ENCODE results near the gene IFT43.
"Not testable (repeated sequence)": the region's sequence is repeated elsewhere in the genome, so short reads cannot be mapped to it uniquely, and the experiment has no call there.

The IFT43 gene

DNA sequence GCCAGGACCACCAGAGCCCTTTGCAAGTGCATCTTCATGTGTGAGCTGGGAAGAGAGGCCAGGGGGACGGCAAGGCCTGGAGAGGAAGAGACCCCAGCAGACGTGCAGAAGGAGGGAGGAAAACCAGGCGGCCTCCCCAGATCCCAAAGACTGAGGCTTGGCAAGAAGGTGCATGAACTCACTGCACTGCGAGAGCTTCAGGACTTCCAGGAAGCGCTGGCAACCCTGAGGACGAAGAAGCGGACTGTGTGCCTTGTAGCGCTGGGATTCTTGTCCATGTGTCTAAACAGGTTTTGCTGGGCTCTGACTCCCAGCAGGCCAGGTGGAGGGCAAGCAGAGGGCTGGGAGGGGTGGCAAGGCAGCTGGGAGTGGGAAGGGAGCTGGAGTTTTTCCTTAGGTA lies 4.7 kb upstream of the IFT43 start:
- no peak for DNase-seq (ENCODE audit: low read depth in 2 of 2)

GRCh38 chr14:75981426-75982265 lies 3.9 kb upstream of the IFT43 start, which contains the start of gene TGFB3:
Gene TGFB3, minus strand, starts transcription at chr14:75981995. Its CDS starts 1,102 bp downstream, at chr14:75980893.
- peak; percentile 25 to 44 for DNase-seq (ENCODE audit: low read depth in 2 of 2)

DNA sequence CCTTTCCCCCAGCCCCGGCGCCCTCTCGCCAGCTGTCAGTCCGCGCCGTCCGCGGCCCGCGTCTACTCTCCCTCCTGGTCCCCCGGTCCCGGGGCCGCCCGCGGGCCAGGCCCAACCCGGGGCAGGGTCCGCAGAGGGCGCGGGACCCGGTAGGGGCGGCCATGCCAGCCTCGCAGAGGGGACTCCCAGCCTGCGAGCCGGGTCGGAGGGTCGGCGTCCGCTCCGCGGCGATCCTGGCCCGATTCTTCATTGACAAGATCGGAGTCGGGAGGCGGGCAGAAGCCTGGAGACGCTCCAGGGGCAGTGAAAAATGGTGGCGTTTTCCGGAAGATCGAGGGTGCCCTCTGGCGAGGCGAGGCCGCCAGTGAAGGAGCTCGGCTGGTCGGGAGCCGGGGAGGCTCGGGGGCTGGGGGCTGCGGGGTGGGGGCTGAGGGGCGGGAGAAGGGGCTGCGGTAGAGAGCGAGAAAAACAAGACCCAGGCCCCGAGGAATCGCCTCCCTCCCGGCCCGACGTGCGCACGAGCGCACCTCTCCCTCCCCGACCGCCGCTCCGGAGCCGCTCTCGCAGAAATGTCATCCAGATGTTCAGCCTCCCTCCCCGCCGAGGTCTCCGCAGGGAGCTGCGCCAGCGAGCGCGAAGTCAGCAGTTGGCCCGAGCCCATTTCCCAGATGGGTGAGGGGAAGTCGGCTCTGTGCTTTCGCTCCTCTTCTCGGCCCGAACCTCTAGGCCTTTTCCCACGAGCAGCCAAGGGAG lies 3.1 kb upstream of the IFT43 start:
- peak; percentile 66 to 68 for DNase-seq (ENCODE audit: low read depth in 2 of 2)

- no peak for DNase-seq (ENCODE audit: low read depth in 2 of 2)
These were observed 2.6 kb upstream of the IFT43 start for GRCh38 chr14:75983019-75983358.

- no peak for DNase-seq (ENCODE audit: low read depth in 2 of 2)
These were observed 889 bp upstream of the IFT43 start for GRCh38 chr14:75984674-75985073.

- DNase-seq (ENCODE audit: low read depth in 2 of 2), result no peak
These were observed 839 bp downstream of the IFT43 start for GRCh38 chr14:75986439-75986765.

- DNase-seq (ENCODE audit: low read depth in 2 of 2), result no peak
These were observed 1.8 kb downstream of the IFT43 start for GRCh38 chr14:75987201-75987970.

GRCh38 chr14:75989134-75989533 lies 3.6 kb downstream of the IFT43 start:
- no peak for DNase-seq (ENCODE audit: low read depth in 2 of 2)

- DNase-seq (ENCODE audit: low read depth in 2 of 2), result no peak
These were observed 4.7 kb downstream of the IFT43 start for GRCh38 chr14:75990297-75990696.

DNA sequence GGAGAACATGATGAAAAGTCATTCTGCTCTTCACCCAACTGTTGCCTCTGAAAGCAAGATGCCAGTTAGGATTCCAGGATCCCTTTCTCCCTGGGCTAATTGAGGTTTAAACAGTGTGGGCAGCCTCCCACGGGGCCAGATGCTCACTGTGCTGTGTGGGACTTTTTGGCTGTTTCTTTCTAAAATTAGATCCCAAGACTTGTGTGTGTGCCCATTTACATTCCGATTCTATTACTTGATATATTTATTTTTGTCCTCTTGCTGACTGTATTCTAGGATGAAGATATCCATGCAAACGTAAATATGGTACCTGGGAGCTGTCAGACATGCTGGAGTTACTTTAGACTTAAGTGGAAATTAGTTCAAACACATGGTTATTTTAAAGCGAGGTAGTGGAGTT lies 6.2 kb downstream of the IFT43 start:
- DNase-seq (ENCODE audit: low read depth in 2 of 2), result no peak

DNA sequence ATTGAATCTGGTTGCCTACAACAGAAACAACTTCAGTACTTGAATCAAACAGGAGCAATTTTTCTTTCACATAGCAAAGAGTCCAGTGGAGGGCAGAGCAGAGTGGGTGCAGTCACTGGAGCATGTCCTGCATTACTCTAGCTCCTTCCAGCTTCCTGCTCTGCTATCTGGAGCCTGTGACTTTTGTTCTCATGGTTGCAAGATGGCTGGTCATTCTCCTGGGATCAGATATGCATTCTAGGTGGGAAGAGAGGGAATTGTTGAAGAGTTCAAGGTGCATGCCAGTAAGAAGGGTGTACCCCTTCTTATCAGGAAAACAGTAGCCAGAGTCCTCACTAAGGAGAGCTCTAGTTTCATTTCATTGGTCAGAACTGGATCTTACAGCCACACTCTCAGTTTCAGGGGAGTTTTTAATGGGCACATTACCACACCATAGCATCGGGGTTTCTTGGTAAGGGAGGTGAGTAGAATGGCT lies 8.0 kb downstream of the IFT43 start:
- no peak for DNase-seq (ENCODE audit: low read depth in 2 of 2)

DNA sequence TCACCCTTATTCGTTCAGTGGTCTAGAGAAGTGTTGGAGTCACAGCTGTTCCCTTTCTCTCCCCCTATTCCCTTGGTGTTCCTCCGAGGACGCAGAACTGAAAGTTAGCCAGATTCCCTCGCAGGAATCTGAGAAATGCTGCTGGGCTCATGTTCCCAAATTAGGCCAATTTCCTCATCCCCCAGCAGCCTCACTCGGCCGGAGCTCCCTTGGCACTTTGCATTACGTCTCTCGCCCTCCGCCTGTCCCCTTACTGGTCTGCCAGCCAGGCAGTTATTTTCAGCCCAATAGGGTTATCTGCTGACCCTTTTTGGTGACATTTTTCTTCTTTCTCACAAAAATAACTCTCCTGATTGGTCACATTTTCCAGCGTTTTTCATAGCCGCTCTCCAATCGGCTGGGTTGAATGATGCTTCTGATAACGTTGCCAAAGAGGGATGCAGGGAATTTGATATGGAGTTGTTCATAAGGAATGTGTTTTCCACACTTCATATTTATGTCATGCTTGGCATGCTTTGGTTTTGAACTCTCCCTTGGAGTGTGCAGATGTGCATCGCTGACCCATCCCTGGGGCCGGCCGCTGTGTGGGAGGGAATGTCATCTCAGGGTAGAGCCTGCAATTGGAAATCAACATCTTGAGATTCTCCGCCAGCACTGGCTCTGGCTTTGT lies 9.9 kb downstream of the IFT43 start:
- DNase-seq (ENCODE audit: low read depth in 2 of 2), result no peak

DNA sequence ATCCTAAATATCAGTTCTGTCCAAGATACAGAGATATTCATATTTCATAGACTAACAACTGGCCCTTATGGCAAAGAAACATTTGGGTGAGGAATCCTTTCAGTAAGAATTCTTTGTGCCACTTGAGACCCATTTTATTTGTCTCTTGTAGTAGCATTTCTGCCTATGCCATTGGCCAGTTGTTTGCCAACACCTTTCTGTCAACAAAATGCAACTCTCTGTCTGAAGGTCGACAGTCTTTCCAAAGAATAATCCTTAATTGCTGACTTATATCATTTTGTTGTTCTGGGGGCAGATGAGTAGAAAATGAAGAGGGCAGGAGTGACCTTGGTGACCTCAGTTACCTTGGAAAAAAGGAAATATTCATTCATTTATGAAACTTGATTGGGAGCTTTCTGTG lies 10.9 kb downstream of the IFT43 start:
- DNase-seq (ENCODE audit: low read depth in 2 of 2), result no peak

DNA sequence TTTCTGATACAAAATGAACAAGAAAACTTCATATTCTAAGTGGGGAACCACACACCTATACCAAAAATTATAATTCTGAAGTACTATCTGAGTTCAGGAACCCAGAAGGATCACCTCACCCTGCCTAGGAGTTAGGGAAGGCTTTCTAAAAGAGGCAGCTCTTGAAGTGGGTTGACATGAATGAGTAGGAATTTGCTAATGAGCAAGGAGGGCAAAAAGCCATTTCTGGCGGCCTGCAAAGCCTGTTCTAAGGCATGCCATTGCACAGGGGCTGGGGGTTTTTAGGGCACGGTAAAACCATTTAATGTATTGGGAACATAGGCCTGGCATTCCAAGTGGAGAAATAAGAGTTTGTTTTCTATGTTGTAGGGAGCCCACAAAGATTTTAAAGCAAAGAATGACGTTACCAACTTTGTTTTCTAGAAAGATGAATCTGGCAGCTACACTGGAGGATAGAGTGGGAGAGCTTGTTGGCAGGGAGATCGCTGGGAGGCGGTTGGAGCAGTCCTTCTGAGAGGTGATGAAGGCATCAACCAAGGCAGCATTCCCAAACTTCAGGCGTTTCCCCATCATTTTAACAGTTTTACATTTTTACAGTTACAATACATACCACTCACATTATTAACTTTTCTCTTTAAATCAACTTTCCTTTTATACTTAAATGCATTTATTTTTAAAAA lies 14.1 kb downstream of the IFT43 start:
- DNase-seq (ENCODE audit: low read depth in 2 of 2), result no peak

GRCh38 chr14:76002383-76002782 lies 16.8 kb downstream of the IFT43 start:
- no peak for DNase-seq (ENCODE audit: low read depth in 2 of 2)

GRCh38 chr14:76006253-76006652 lies 20.7 kb downstream of the IFT43 start:
- no peak for DNase-seq (ENCODE audit: low read depth in 2 of 2)

DNA sequence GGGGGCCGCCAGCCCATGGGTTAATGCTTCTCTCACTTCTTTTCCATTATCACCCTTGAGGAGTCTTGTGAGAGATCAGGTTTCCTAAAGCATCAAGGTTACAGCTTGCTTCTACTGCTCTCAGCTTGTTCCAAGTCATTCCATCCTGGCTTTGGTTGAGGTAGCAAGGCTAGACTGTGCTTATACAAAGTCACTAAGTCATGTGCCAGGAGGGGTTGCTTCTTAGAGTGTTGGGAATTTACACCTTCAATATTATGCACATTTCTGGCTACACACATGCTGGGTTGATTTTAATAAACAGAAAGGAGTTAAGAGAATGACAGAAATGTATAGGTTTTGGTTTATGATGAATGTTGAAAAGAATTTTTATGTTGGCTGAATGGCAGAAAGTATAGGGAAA lies 21.8 kb downstream of the IFT43 start:
- no peak for DNase-seq (ENCODE audit: low read depth in 2 of 2)

GRCh38 chr14:76007852-76008251 lies 22.3 kb downstream of the IFT43 start:
- DNase-seq (ENCODE audit: low read depth in 2 of 2), result no peak

- not testable (repeated sequence) for DNase-seq (ENCODE audit: low read depth in 2 of 2)
These were observed 24.1 kb downstream of the IFT43 start for GRCh38 chr14:76009627-76010026.

- DNase-seq (ENCODE audit: low read depth in 2 of 2), result no peak
These were observed 26.4 kb downstream of the IFT43 start for GRCh38 chr14:76011930-76012329.

DNA sequence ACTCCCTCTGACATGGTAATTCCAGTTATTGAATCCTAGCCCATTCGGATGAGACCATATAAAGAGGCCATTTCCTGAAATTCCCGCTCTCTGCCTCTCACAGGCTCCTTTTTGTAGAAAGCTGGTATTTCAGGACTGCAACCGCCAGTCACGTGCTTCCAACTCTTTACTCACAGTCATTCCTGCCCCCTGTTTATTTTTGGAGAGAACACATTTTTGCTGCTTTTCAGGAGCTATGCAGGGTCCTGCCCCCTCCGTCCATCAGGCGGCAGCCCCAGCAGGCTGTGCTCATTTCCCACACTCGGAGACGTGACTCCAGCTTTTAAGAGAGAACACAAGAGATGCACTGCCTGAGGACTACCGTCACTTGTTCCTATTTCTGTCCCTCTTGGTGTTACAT lies 26.8 kb downstream of the IFT43 start:
- DNase-seq (ENCODE audit: low read depth in 2 of 2), result no peak
